DND-41 (cell line): ENCODE data around the gene ATPAF2.

ENCODE experiments used
- ATAC-seq: fragments of 200-7000 bp; cut with Tn5 transposase; 3 replicates; pipeline ENCODE4 v1.9.1; 2021; ENCODE audit warnings: low read depth; ENCODE audit not compliant: insufficient read depth
- DNase-seq: peaks from one replicate; pipeline ENCODE4 v3.0.0-alpha.2; 2020
- H2AFZ ChIP-seq: 2 replicates; pipeline ENCODE4 v1.6.0; 2012; ENCODE audit warnings: low read depth, low read length
- H3K27ac ChIP-seq: 2 replicates; pipeline ENCODE4 v1.5.1; 2012; ENCODE audit warnings: low read length, inconsistent platforms
- H3K27me3 ChIP-seq: fragments of 200-600 bp; sonication (generic); 2 replicates; pipeline ENCODE4 v1.6.0; 2012; ENCODE audit warnings: low read length, mild to moderate bottlenecking, inconsistent platforms; ENCODE audit not compliant: insufficient read depth, poor library complexity
- H3K36me3 ChIP-seq: 2 replicates; pipeline ENCODE4 v1.5.1; 2012; ENCODE audit warnings: low read length, inconsistent platforms; ENCODE audit not compliant: insufficient read depth
- H3K4me1 ChIP-seq: 2 replicates; pipeline ENCODE4 v1.5.1; 2012; ENCODE audit warnings: mild to moderate bottlenecking, low read length; ENCODE audit not compliant: insufficient read depth
- H3K4me2 ChIP-seq: 2 replicates; pipeline ENCODE4 v1.6.0; 2012; ENCODE audit warnings: mild to moderate bottlenecking, moderate library complexity, low read length, inconsistent platforms; ENCODE audit not compliant: insufficient read depth
- H3K4me3 ChIP-seq, 2 experiments: fragments of 200-600 bp in 1 of 2; shearing (Covaris generic) in 1 of 2; 2 replicates each; pipeline ENCODE4 v1.5.1; 2012 to 2016; ENCODE audit warnings: inconsistent platforms in 2 of 2, low read length in 2 of 2, mild to moderate bottlenecking in 2 of 2, low read depth in 1 of 2, moderate library complexity in 1 of 2
- H3K79me2 ChIP-seq: 2 replicates; pipeline ENCODE4 v1.6.0; 2012; ENCODE audit warnings: low read length, inconsistent platforms; ENCODE audit not compliant: insufficient read depth
- H3K9ac ChIP-seq: 2 replicates; pipeline ENCODE4 v1.6.0; 2012; ENCODE audit warnings: low read depth, mild to moderate bottlenecking, inconsistent platforms, low read length, moderate library complexity
- H3K9me3 ChIP-seq: 2 replicates; pipeline ENCODE4 v1.5.1; 2012; ENCODE audit warnings: low read length, moderate library complexity, mild to moderate bottlenecking, inconsistent platforms; ENCODE audit not compliant: insufficient read depth, severe bottlenecking
- H4K20me1 ChIP-seq: 2 replicates; pipeline ENCODE4 v1.6.0; 2012; ENCODE audit warnings: low read length; ENCODE audit not compliant: insufficient read depth
- CTCF ChIP-seq: IDR thresholded peaks from 2 replicates; pipeline ENCODE4 v1.5.1; 2012; ENCODE audit warnings: borderline replicate concordance, low read length, moderate library complexity, mild to moderate bottlenecking; ENCODE audit not compliant: poor library complexity, severe bottlenecking; ENCODE audit errors: extremely low read depth
- EZH2 ChIP-seq: IDR thresholded peaks from 3 replicates; pipeline ENCODE4 v1.6.1; 2012; ENCODE audit warnings: borderline replicate concordance, low read depth, mild to moderate bottlenecking, moderate library complexity, low read length, inconsistent platforms; ENCODE audit not compliant: severe bottlenecking

Gene ATPAF2

GRCh38 chr17:17990282-17990681, 48.7 kb downstream of the ATPAF2 start:
- Histone ChIP-seq H3K79me2 (no peaks in the 10 kb centered on the region), H3K27ac (no peak overlapping the region), H3K4me3 (no peak overlapping the region), H3K27me3 (no peaks in the 10 kb centered on the region), H4K20me1 (no peaks in the 10 kb centered on the region), H3K4me2 (no peak overlapping the region), H3K9me3 (no peaks in the 10 kb centered on the region), H3K36me3 (no peaks in the 10 kb centered on the region), H2AFZ (no peak overlapping the region), H3K4me1 (no peaks in the 10 kb centered on the region), H3K9ac (no peak overlapping the region)
- no peak for ATAC-seq
- DNase-seq, result no peak
- TF ChIP-seq EZH2 (no peak), CTCF (no peak)

- H3K4me1 ChIP-seq, result no peaks in the 10 kb centered on the region
- H3K27ac ChIP-seq, result no peak overlapping the region
- no peaks in the 10 kb centered on the region for H4K20me1 ChIP-seq
- H3K27me3 ChIP-seq, result no peaks in the 10 kb centered on the region
- no peak overlapping the region for H3K9ac ChIP-seq
- ATAC-seq, result no peak
- H2AFZ ChIP-seq, result no peak overlapping the region
- no peak overlapping the region for H3K4me3 ChIP-seq
- no peak for DNase-seq
- H3K36me3 ChIP-seq, result no peaks in the 10 kb centered on the region
- TF ChIP-seq CTCF (no peak), EZH2 (no peak)
- H3K9me3 ChIP-seq, result no peaks in the 10 kb centered on the region
- no peaks in the 10 kb centered on the region for H3K79me2 ChIP-seq
- no peak overlapping the region for H3K4me2 ChIP-seq
Measured at GRCh38 chr17:17989618-17990017, 49.4 kb downstream of the ATPAF2 start.

GRCh38 chr17:17989081-17989480, 49.9 kb downstream of the ATPAF2 start:
- no peak overlapping the region for H3K4me3 ChIP-seq
- no peak overlapping the region for H3K27ac ChIP-seq
- no peaks in the 10 kb centered on the region for H3K4me1 ChIP-seq
- no peaks in the 10 kb centered on the region for H3K27me3 ChIP-seq
- H3K79me2 ChIP-seq, result no peaks in the 10 kb centered on the region
- H3K9ac ChIP-seq, result no peak overlapping the region
- H3K36me3 ChIP-seq, result no peaks in the 10 kb centered on the region
- H3K9me3 ChIP-seq, result no peaks in the 10 kb centered on the region
- TF ChIP-seq CTCF, result no peak
- TF ChIP-seq EZH2, result no peak
- no peak for ATAC-seq
- DNase-seq, result no peak
- no peaks in the 10 kb centered on the region for H4K20me1 ChIP-seq
- H3K4me2 ChIP-seq, result no peak overlapping the region
- no peak overlapping the region for H2AFZ ChIP-seq

GRCh38 chr17:17988427-17988945, 50.5 kb downstream of the ATPAF2 start:
- TF ChIP-seq CTCF (no peak), EZH2 (no peak)
- no peak overlapping the region for H3K9ac ChIP-seq
- H3K79me2 ChIP-seq, result no peaks in the 10 kb centered on the region
- no peak overlapping the region for H3K4me2 ChIP-seq
- H3K4me1 ChIP-seq, result no peaks in the 10 kb centered on the region
- ATAC-seq, result no peak
- no peak for DNase-seq
- no peak overlapping the region for H3K27ac ChIP-seq
- no peaks in the 10 kb centered on the region for H3K27me3 ChIP-seq
- H2AFZ ChIP-seq, result no peak overlapping the region
- no peaks in the 10 kb centered on the region for H3K36me3 ChIP-seq
- no peak overlapping the region for H3K4me3 ChIP-seq
- no peaks in the 10 kb centered on the region for H4K20me1 ChIP-seq
- H3K9me3 ChIP-seq, result no peaks in the 10 kb centered on the region
